ENCODE measurements around the gene SCUBE3.

- TF ChIP-seq, protein P1, sequence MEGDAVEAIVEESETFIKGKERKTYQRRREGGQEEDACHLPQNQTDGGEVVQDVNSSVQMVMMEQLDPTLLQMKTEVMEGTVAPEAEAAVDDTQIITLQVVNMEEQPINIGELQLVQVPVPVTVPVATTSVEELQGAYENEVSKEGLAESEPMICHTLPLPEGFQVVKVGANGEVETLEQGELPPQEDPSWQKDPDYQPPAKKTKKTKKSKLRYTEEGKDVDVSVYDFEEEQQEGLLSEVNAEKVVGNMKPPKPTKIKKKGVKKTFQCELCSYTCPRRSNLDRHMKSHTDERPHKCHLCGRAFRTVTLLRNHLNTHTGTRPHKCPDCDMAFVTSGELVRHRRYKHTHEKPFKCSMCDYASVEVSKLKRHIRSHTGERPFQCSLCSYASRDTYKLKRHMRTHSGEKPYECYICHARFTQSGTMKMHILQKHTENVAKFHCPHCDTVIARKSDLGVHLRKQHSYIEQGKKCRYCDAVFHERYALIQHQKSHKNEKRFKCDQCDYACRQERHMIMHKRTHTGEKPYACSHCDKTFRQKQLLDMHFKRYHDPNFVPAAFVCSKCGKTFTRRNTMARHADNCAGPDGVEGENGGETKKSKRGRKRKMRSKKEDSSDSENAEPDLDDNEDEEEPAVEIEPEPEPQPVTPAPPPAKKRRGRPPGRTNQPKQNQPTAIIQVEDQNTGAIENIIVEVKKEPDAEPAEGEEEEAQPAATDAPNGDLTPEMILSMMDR (IDR thresholded peaks at IDR 0.05; ENCODE audit: poor library complexity): no peak
- no peak for TF ChIP-seq EZH2 (IDR thresholded peaks at IDR 0.05; ENCODE audit: borderline replicate concordance)
Observed at GRCh38 chr6:35164277-35164676, 49.5 kb upstream of the SCUBE3 start.

Measured in hepatocyte (in vitro differentiated cells).